GM23338 (cell line): ENCODE data around the gene ITPRID2. TPM values are rescaled to one million over a fixed set of nuclear protein-coding genes. Genes with fewer than 3 reads are reported as not detected.

Experiments
- ATAC-seq: fragments of 200-7000 bp; cut with Tn5 transposase; 3 replicates; pipeline ENCODE4 v1.9.1; 2020
- DNase-seq: peaks from one replicate; pipeline ENCODE4 v3.0.0-alpha.2; 2015; ENCODE audit warnings: low spot score
- H2AFZ ChIP-seq: fragments of 200-600 bp; sonication (generic); 2 replicates; pipeline ENCODE4 v1.8.0; 2016; ENCODE audit warnings: antibody characterized with exemption, mild to moderate bottlenecking, moderate library complexity
- H3F3A ChIP-seq: fragments of 200-600 bp; sonication (generic); replicated peaks from 2 replicates; pipeline ENCODE4 v1.8.0; 2017; ENCODE audit warnings: antibody characterized with exemption, mixed run types, low read depth
- H3K27ac ChIP-seq: fragments of 200-600 bp; sonication (generic); 2 replicates; pipeline ENCODE4 v1.6.1; 2016; ENCODE audit warnings: low read depth
- H3K27me3 ChIP-seq: fragments of 200-600 bp; sonication (generic); 2 replicates; pipeline ENCODE4 v1.8.0; 2016; ENCODE audit warnings: mild to moderate bottlenecking, mixed run types, moderate library complexity; ENCODE audit not compliant: insufficient read depth
- H3K36me3 ChIP-seq: fragments of 200-600 bp; sonication (generic); 2 replicates; pipeline ENCODE4 v1.8.0; 2016; ENCODE audit warnings: mild to moderate bottlenecking; ENCODE audit not compliant: insufficient read depth
- H3K4me1 ChIP-seq: fragments of 200-600 bp; sonication (generic); 2 replicates; pipeline ENCODE4 v1.8.0; 2016; ENCODE audit warnings: mild to moderate bottlenecking, moderate library complexity; ENCODE audit not compliant: insufficient read depth
- H3K4me2 ChIP-seq: fragments of 200-600 bp; sonication (generic); 2 replicates; pipeline ENCODE4 v1.7.1; 2017; ENCODE audit warnings: mixed run types
- H3K4me3 ChIP-seq: fragments of 200-600 bp; sonication (generic); 2 replicates; pipeline ENCODE4 v1.6.1; 2016; ENCODE audit warnings: mixed run types
- H3K79me2 ChIP-seq: fragments of 200-600 bp; sonication (generic); replicated peaks from 2 replicates; pipeline ENCODE4 v1.8.0; 2017; ENCODE audit warnings: mild to moderate bottlenecking; ENCODE audit not compliant: insufficient read depth
- H3K9me2 ChIP-seq: fragments of 200-600 bp; sonication (generic); 2 replicates; pipeline ENCODE4 v1.8.0; 2017; ENCODE audit not compliant: insufficient read depth
- H4K20me1 ChIP-seq: fragments of 200-600 bp; sonication (generic); replicated peaks from 2 replicates; pipeline ENCODE4 v1.8.0; 2017; ENCODE audit warnings: mild to moderate bottlenecking; ENCODE audit not compliant: insufficient read depth
- H3K27ac Mint-ChIP-seq: 2 replicates; pipeline ENCODE4 v1.8.0; 2020; ENCODE audit warnings: inconsistent platforms, mild to moderate bottlenecking, moderate library complexity, mixed read lengths
- H3K27me3 Mint-ChIP-seq: 3 replicates; pipeline ENCODE4 v1.8.0; 2022; ENCODE audit warnings: low read depth, mild to moderate bottlenecking, moderate library complexity, mixed read lengths, inconsistent platforms; ENCODE audit not compliant: insufficient read depth, poor library complexity
- H3K36me3 Mint-ChIP-seq: 3 replicates; pipeline ENCODE4 v1.8.0; 2021; ENCODE audit warnings: low read depth, mild to moderate bottlenecking, inconsistent platforms, moderate library complexity, mixed read lengths
- H3K4me1 Mint-ChIP-seq: 3 replicates; pipeline ENCODE4 v1.8.0; 2020; ENCODE audit warnings: mild to moderate bottlenecking, inconsistent platforms, mixed read lengths
- H3K4me3 Mint-ChIP-seq: 3 replicates; pipeline ENCODE4 v1.8.0; 2021; ENCODE audit warnings: moderate library complexity, mild to moderate bottlenecking, inconsistent platforms, mixed read lengths
- H3K9me3 Mint-ChIP-seq: 3 replicates; pipeline ENCODE4 v1.8.0; 2020; ENCODE audit warnings: moderate library complexity, mild to moderate bottlenecking, inconsistent platforms, mixed read lengths
- CREB1 ChIP-seq: fragments of 250-450 bp; sonication (Bioruptor Pico); IDR thresholded peaks from 2 replicates; pipeline ENCODE4 v1.5.0; 2020; ENCODE audit warnings: low read depth, mild to moderate bottlenecking, moderate library complexity
- CTCF ChIP-seq, 2 experiments: fragments of 200-600 bp in 1 of 2; sonication (generic) in 1 of 2; conservative IDR thresholded peaks; 2 replicates each; pipeline versions ENCODE4 v1.5.1 to v1.6.1; 2016 to 2017; ENCODE audit warnings: antibody characterized with exemption in 2 of 2, low read depth in 2 of 2, mild to moderate bottlenecking in 2 of 2, moderate library complexity in 1 of 2
- ETS1 ChIP-seq: IDR thresholded peaks from 2 replicates; pipeline ENCODE4 v1.6.1; 2016; ENCODE audit warnings: antibody characterized with exemption
- EZH2 ChIP-seq: fragments of 200-600 bp; sonication (generic); IDR thresholded peaks from one replicate; pipeline ENCODE4 v1.8.0; 2017; ENCODE audit warnings: antibody characterized with exemption, mild to moderate bottlenecking, low read depth; ENCODE audit not compliant: unreplicated experiment
- EZH2phosphoT487 ChIP-seq: fragments of 200-600 bp; sonication (generic); IDR thresholded peaks from one replicate; pipeline ENCODE4 v1.8.1; 2018; ENCODE audit warnings: antibody characterized with exemption; ENCODE audit not compliant: unreplicated experiment
- JUNB ChIP-seq: IDR thresholded peaks from one replicate; pipeline ENCODE4 v1.6.1; 2016; ENCODE audit warnings: antibody characterized with exemption; ENCODE audit not compliant: unreplicated experiment
- NANOG ChIP-seq: IDR thresholded peaks from 2 replicates; pipeline ENCODE4 v1.6.1; 2016; ENCODE audit warnings: antibody characterized with exemption, borderline replicate concordance
- POLR2AphosphoS5 ChIP-seq: IDR thresholded peaks from 2 replicates; pipeline ENCODE4 v1.6.1; 2016; ENCODE audit warnings: antibody characterized with exemption, low read depth
- REST ChIP-seq: IDR thresholded peaks from one replicate; pipeline ENCODE4 v1.6.1; 2018; ENCODE audit warnings: antibody characterized with exemption; ENCODE audit not compliant: unreplicated experiment
- STAT1 ChIP-seq: IDR thresholded peaks from one replicate; pipeline ENCODE4 v1.6.1; 2016; ENCODE audit warnings: antibody characterized with exemption; ENCODE audit not compliant: unreplicated experiment
- ZNF114 ChIP-seq: fragments of 250-450 bp; sonication (Bioruptor Pico); IDR thresholded peaks from 2 replicates; pipeline ENCODE4 v1.5.0; 2020; ENCODE audit warnings: mild to moderate bottlenecking, moderate library complexity
- ZNF331 ChIP-seq: fragments of 250-450 bp; sonication (Bioruptor Pico); IDR thresholded peaks from 2 replicates; pipeline ENCODE4 v1.5.0; 2020; ENCODE audit warnings: low read depth, mild to moderate bottlenecking, moderate library complexity
- ZNF462 ChIP-seq: fragments of 250-450 bp; sonication (Bioruptor Pico); IDR thresholded peaks from 2 replicates; pipeline ENCODE4 v1.5.0; 2020; ENCODE audit warnings: mild to moderate bottlenecking, moderate library complexity
- polyA plus RNA-seq: library from polyadenylated mRNA; unstranded; fragments of >200 nt; fragmentation: Nextera tagmentation; extraction: Ambion mirVana; gene quantifications from 2 replicates; pipeline ENCODE4 v1.2.1, GENCODE V29; 2016
- total RNA-seq: library from RNA; depleted of rRNA; stranded (reverse); fragments of >200 nt; shearing (Covaris generic); gene quantifications from 2 replicates; pipeline ENCODE4 v1.2.3, GENCODE V29; 2014

Gene ITPRID2
- total and polyA plus RNA-seq, 2 experiments from 2014 or later = 4.4 to 12.0 TPM

GRCh38 chr2:181872178-181872577 is 19.4 kb upstream of the ITPRID2 start:
- ATAC-seq = no peak
- Histone ChIP-seq H4K20me1 (no peaks in the 10 kb centered on the region), H3K4me1 (no peaks in the 10 kb centered on the region), H3K4me3 (no peak overlapping the region), H3F3A (no peaks in the 10 kb centered on the region), H3K36me3 (no peaks in the 10 kb centered on the region), H3K27ac (no peak overlapping the region), H3K27me3 (no peaks in the 10 kb centered on the region), H3K9me2 (no peaks in the 10 kb centered on the region), H3K79me2 (no peaks in the 10 kb centered on the region), H2AFZ (no peak overlapping the region), H3K4me2 (no peak overlapping the region)
- no peak overlapping the region for H3K4me3 Mint-ChIP-seq
- H3K36me3 Mint-ChIP-seq = no peaks in the 10 kb centered on the region
- DNase-seq = no peak
- H3K27ac Mint-ChIP-seq = no peak overlapping the region
- no peaks in the 10 kb centered on the region for H3K27me3 Mint-ChIP-seq
- TF ChIP-seq ETS1 (no peak), EZH2phosphoT487 (no peak), CTCF (conservative IDR thresholded peaks at IDR 0.05; ENCODE audit: low read depth in 2 of 2) (no peak), JUNB (no peak), ZNF462 (CRISPR knock-in tag) (no peak), POLR2AphosphoS5 (no peak), REST (no peak), CREB1 (no peak), STAT1 (no peak), NANOG (no peak), ZNF331 (CRISPR knock-in tag) (no peak), ZNF114 (CRISPR knock-in tag) (no peak), EZH2 (no peak)
- peaks cover 4% of the 10 kb centered on the region; the same call in 2 of the 3 replicates for H3K4me1 Mint-ChIP-seq
- no peaks in the 10 kb centered on the region for H3K9me3 Mint-ChIP-seq
